Esophagus muscularis mucosa (tissue), 4 donors: Measurements from ENCODE around the gene POLG. TPM values are rescaled to one million over a fixed set of nuclear protein-coding genes. Genes with fewer than 3 reads are reported as not detected.
A peak's percentile ranks its signal among the peaks of the same experiment; 100 is the strongest.

Experiments used
- DNase-seq: peaks from one replicate; pipeline ENCODE4 v3.0.0-alpha.2; 2017; ENCODE audit errors: extremely low spot score
- H3K27ac ChIP-seq, 4 donors: fragments of 200-600 bp; sonication (generic); replicated peaks in 1 of 4; 1 replicate in 3 of 4; 2 replicates in 1 of 4; pipeline ENCODE4 v1.5.1; 2016 to 2019; ENCODE audit warnings: mild to moderate bottlenecking in 1 of 4
- H3K27me3 ChIP-seq, 4 donors: fragments of 200-600 bp; sonication (generic); one replicate each; pipeline versions ENCODE4 v1.5.1 to v1.6.0; 2016 to 2019
- H3K36me3 ChIP-seq, 4 donors: fragments of 200-600 bp; sonication (generic); one replicate each; pipeline ENCODE4 v1.5.1; 2016 to 2019
- H3K4me1 ChIP-seq, 4 donors: fragments of 200-600 bp; sonication (generic); one replicate each; pipeline ENCODE4 v1.5.1; 2016 to 2019
- H3K4me3 ChIP-seq, 4 donors: fragments of 200-600 bp; sonication (generic); 1 replicate in 2 of 4; 2 replicates in 2 of 4; pipeline ENCODE4 v1.5.1; 2016 to 2019; ENCODE audit warnings: mild to moderate bottlenecking in 4 of 4, moderate library complexity in 1 of 4
- H3K9me3 ChIP-seq, 4 donors: fragments of 200-600 bp; sonication (generic); 1 replicate in 3 of 4; 2 replicates in 1 of 4; pipeline ENCODE4 v1.5.1; 2016 to 2019
- CTCF ChIP-seq, 3 experiments: fragments of 200-600 bp in 2 of 3; fragments of 450-650 bp in 1 of 3; sonication (generic) in 2 of 3; IDR thresholded peaks; one replicate each; pipeline ENCODE4 v1.5.1; 2017 to 2019; ENCODE audit warnings: antibody characterized with exemption in 3 of 3, mild to moderate bottlenecking in 2 of 3, moderate library complexity in 1 of 3
- EP300 ChIP-seq: sonication (generic); formaldehyde crosslinking; IDR thresholded peaks from one replicate; pipeline ENCODE4 v1.6.1; 2017; ENCODE audit warnings: antibody characterized with exemption
- POLR2A ChIP-seq: fragments of 450-650 bp; IDR thresholded peaks from one replicate; pipeline ENCODE4 v1.6.1; 2017; ENCODE audit warnings: antibody characterized with exemption, moderate library complexity, mild to moderate bottlenecking, low read depth
- POLR2AphosphoS5 ChIP-seq, 2 donors: sonication (generic); formaldehyde crosslinking; IDR thresholded peaks; one replicate each; pipeline ENCODE4 v1.6.1; 2017; ENCODE audit warnings: antibody characterized with exemption in 2 of 2
- WGBS: methylation state at CpG from one replicate; pipeline ENCODE4 v1.1.5; 2018; 5-methylcytosine and 5-hydroxymethylcytosine counted together
- intact Hi-C: fragments of 100-400 bp; cut with DNase I; formaldehyde crosslinking; loops from one replicate; pipeline ENCODE4 v1.15.1; 2023
- total RNA-seq, 4 donors: library from RNA; depleted of rRNA; stranded (reverse); fragments of >200 nt; gene quantifications; one replicate each; pipeline versions ENCODE4 v1.1.0 to v1.2.1, GENCODE V29; 2016

Gene POLG
- total RNA-seq, 4 donors from 2014 or later = 51.0 to 86.0 (median 66.7) TPM

GRCh38 chr15:89381331-89381730 is 46.7 kb upstream of the POLG start:
- peaks cover 17 to 33% (median 26%) of the 10 kb centered on the region in 4 donors for H3K4me1 ChIP-seq
- no peaks in the 10 kb centered on the region for H3K36me3 ChIP-seq
- no peak for TF ChIP-seq POLR2A
- TF ChIP-seq CTCF (IDR thresholded peaks at IDR 0.05) = no peak
- TF ChIP-seq EP300 = no peak
- TF ChIP-seq POLR2AphosphoS5 (IDR thresholded peaks at IDR 0.05) = no peak
- H3K27me3 ChIP-seq = peaks cover 0 to 70% (median 35%) of the 10 kb centered on the region in 4 donors
- no peaks in the 10 kb centered on the region for H3K9me3 ChIP-seq
- no peak overlapping the region for H3K4me3 ChIP-seq
- WGBS = 81% methylated on average over 3 of the region's 3 CpGs
- intact Hi-C loops = no loop called here
- no peak overlapping the region for H3K27ac ChIP-seq
- DNase-seq = no peak

GRCh38 chr15:89379818-89380217 is 45.2 kb upstream of the POLG start:
- intact Hi-C loops = no loop called here
- Histone ChIP-seq H3K4me3 (no peak overlapping the region), H3K9me3 (no peaks in the 10 kb centered on the region), H3K27me3 (peaks cover 0 to 84% (median 44%) of the 10 kb centered on the region in 4 donors), H3K36me3 (no peaks in the 10 kb centered on the region), H3K4me1 (peaks cover 17 to 33% (median 26%) of the 10 kb centered on the region in 4 donors), H3K27ac (no peak overlapping the region)
- WGBS = 100% methylated on average over 5 of the region's 5 CpGs
- TF ChIP-seq EP300 = no peak
- no peak for TF ChIP-seq CTCF (IDR thresholded peaks at IDR 0.05)
- no peak for TF ChIP-seq POLR2AphosphoS5 (IDR thresholded peaks at IDR 0.05)
- TF ChIP-seq POLR2A = no peak
- no peak for DNase-seq

DNA sequence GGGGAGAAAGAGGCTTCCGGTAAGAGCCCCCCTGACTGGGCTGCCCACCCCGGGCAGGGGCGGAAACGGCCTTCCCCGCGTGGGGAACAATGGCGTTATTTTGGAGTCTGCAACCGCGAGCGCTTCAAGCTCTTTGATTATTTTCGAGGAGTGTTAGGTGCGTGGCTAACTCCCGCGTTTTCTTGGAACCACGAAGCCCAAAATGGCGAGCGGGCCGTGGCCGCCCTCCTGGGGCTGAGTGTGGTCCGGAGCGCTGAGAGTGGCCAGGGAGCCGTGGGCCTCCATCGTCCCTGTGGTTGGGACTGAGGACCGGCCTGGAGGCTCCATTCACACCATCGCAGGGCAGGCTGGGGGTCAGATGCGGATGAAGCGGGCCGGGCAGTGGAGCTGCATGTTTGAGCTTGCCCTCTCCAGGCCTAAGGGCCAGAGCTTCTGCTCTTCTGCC is 44.6 kb upstream of the POLG start:
- H3K4me1 ChIP-seq = peaks cover 17 to 33% (median 26%) of the 10 kb centered on the region in 4 donors
- intact Hi-C loops = no loop called here
- H3K27ac ChIP-seq = no peak overlapping the region
- peaks cover 0 to 89% (median 47%) of the 10 kb centered on the region in 4 donors for H3K27me3 ChIP-seq
- H3K4me3 ChIP-seq = peak overlapping the region; percentile 35 to 56 (median 48)
- no peak for DNase-seq
- 43% methylated on average over 15 of the region's 28 CpGs for WGBS
- no peaks in the 10 kb centered on the region for H3K9me3 ChIP-seq
- no peak for TF ChIP-seq POLR2A
- no peak for TF ChIP-seq CTCF (IDR thresholded peaks at IDR 0.05)
- TF ChIP-seq POLR2AphosphoS5 (IDR thresholded peaks at IDR 0.05) = no peak
- no peak for TF ChIP-seq EP300
- no peaks in the 10 kb centered on the region for H3K36me3 ChIP-seq

GRCh38 chr15:89378296-89379151 is 43.9 kb upstream of the POLG start:
- peaks cover 17 to 25% (median 21%) of the 10 kb centered on the region in 4 donors for H3K4me1 ChIP-seq
- intact Hi-C loops = no loop called here
- H3K36me3 ChIP-seq = no peaks in the 10 kb centered on the region
- whole genome bisulfite sequencing = 23% methylated on average over 32 of the region's 76 CpGs
- H3K27ac ChIP-seq = no peak overlapping the region
- H3K9me3 ChIP-seq = no peaks in the 10 kb centered on the region
- TF ChIP-seq POLR2A (no peak), POLR2AphosphoS5 (IDR thresholded peaks at IDR 0.05) (no peak), CTCF (IDR thresholded peaks at IDR 0.05) (no peak), EP300 (no peak)
- DNase-seq = no peak
- H3K4me3 ChIP-seq = peak overlapping the region; percentile 35 to 56 (median 48)
- H3K27me3 ChIP-seq = peaks cover 0 to 90% (median 49%) of the 10 kb centered on the region in 4 donors
